HEK293T (cell line): ENCODE results near the gene TCP11L2.

Experiments
- BHLHE40 ChIP-seq: fragments of 450-650 bp; IDR thresholded peaks from 2 replicates; pipeline ENCODE4 v1.6.1; 2016; ENCODE audit warnings: mild to moderate bottlenecking, moderate library complexity, borderline replicate concordance
- ELF4 ChIP-seq: fragments of 450-650 bp; IDR thresholded peaks from 2 replicates; pipeline ENCODE4 v1.6.1; 2017; ENCODE audit warnings: antibody characterized with exemption
- FOXA1 ChIP-seq: fragments of 450-650 bp; IDR thresholded peaks from 2 replicates; pipeline ENCODE4 v1.6.1; 2016; ENCODE audit warnings: mild to moderate bottlenecking
- FOXK2 ChIP-seq: fragments of 450-650 bp; IDR thresholded peaks from 2 replicates; pipeline ENCODE4 v1.6.1; 2016; ENCODE audit warnings: mild to moderate bottlenecking
- FOXM1 ChIP-seq: fragments of 450-650 bp; IDR thresholded peaks from 2 replicates; pipeline ENCODE4 v1.6.1; 2017; ENCODE audit warnings: mild to moderate bottlenecking, borderline replicate concordance
- NFRKB ChIP-seq: fragments of 450-650 bp; IDR thresholded peaks from 2 replicates; pipeline ENCODE4 v1.6.1; 2016; ENCODE audit warnings: mild to moderate bottlenecking, moderate library complexity
- SP1 ChIP-seq: fragments of 450-650 bp; IDR thresholded peaks from 2 replicates; pipeline ENCODE4 v1.6.1; 2017
- SUZ12 ChIP-seq: fragments of 450-650 bp; IDR thresholded peaks from 2 replicates; pipeline ENCODE4 v1.6.1; 2016; ENCODE audit warnings: mild to moderate bottlenecking
- TARDBP ChIP-seq: fragments of 450-650 bp; IDR thresholded peaks from 2 replicates; pipeline ENCODE4 v1.6.1; 2016
- ZNF384 ChIP-seq: fragments of 450-650 bp; IDR thresholded peaks from 2 replicates; pipeline ENCODE4 v1.6.1; 2016
- TF ChIP-seq, protein P1 (sequence below): fragments of 450-650 bp; IDR thresholded peaks from 2 replicates; pipeline ENCODE4 v1.6.1; 2016

DNA sequence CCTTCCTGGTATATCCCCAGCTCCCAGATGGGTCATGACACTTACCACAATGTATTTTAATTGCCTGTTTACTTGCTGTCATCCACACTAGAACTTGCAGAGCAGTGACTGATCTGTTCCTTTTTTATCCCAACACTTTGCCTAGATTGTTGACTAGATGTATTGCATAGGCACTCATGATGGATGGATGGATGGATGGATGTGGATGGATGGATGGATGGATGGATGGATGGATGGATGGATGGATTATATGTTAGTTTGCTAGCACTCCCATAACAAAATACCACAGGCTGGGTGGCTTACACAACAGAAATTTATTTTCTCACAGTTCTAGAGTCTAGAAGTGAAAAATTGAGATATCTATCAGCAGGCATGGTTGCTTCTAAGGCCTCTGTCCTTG, 46.0 kb upstream of the TCP11L2 start:
- TF ChIP-seq ZNF384 = no peak
- TF ChIP-seq, protein P1, sequence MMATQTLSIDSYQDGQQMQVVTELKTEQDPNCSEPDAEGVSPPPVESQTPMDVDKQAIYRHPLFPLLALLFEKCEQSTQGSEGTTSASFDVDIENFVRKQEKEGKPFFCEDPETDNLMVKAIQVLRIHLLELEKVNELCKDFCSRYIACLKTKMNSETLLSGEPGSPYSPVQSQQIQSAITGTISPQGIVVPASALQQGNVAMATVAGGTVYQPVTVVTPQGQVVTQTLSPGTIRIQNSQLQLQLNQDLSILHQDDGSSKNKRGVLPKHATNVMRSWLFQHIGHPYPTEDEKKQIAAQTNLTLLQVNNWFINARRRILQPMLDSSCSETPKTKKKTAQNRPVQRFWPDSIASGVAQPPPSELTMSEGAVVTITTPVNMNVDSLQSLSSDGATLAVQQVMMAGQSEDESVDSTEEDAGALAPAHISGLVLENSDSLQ = no peak
- TF ChIP-seq NFRKB = no peak
- no peak for TF ChIP-seq SUZ12
- TF ChIP-seq FOXA1 = no peak
- no peak for TF ChIP-seq TARDBP
- TF ChIP-seq BHLHE40 = no peak
- TF ChIP-seq FOXK2 = no peak
- no peak for TF ChIP-seq FOXM1
- no peak for TF ChIP-seq SP1
- TF ChIP-seq ELF4 = no peak
